Gastroesophageal sphincter (tissue), 4 donors: ENCODE measurements around the gene PDIA5. TPM values are rescaled to one million over a fixed set of nuclear protein-coding genes. Genes with fewer than 3 reads are reported as not detected.

ENCODE experiments used
- ATAC-seq: fragments of 150-250 bp; one replicate; pipeline ENCODE4 v1.9.1; 2016; ENCODE audit warnings: mild to moderate bottlenecking, moderate library complexity
- H3K27ac ChIP-seq, 4 donors: fragments of 200-600 bp; sonication (generic) in 3 of 4; 1 replicate in 3 of 4; 2 replicates in 1 of 4; pipeline ENCODE4 v1.5.1; 2016 to 2019
- H3K27me3 ChIP-seq: fragments of 200-600 bp; sonication (generic); one replicate; pipeline ENCODE4 v1.5.1; 2019
- H3K36me3 ChIP-seq, 2 donors: fragments of 200-600 bp; sonication (generic); one replicate each; pipeline ENCODE4 v1.5.1; 2019; ENCODE audit warnings: control low read depth in 1 of 2
- H3K4me1 ChIP-seq, 3 donors: fragments of 200-600 bp; sonication (generic); 1 replicate in 2 of 3; 2 replicates in 1 of 3; pipeline ENCODE4 v1.5.1; 2016 to 2019; ENCODE audit warnings: control low read depth in 2 of 3
- H3K4me3 ChIP-seq, 2 donors: fragments of 200-600 bp; sonication (generic); one replicate each; pipeline ENCODE4 v1.5.1; 2019; ENCODE audit warnings: mild to moderate bottlenecking in 1 of 2, moderate library complexity in 1 of 2
- H3K9me3 ChIP-seq, 3 donors: fragments of 200-600 bp; sonication (generic); one replicate each; pipeline ENCODE4 v1.5.1; 2017 to 2019; ENCODE audit warnings: control low read depth in 2 of 3
- CTCF ChIP-seq, 4 experiments: fragments of 200-600 bp in 2 of 4; fragments of 450-650 bp in 2 of 4; sonication (generic) in 1 of 4; IDR thresholded peaks; one replicate each; pipeline ENCODE4 v1.5.1; 2017 to 2019; ENCODE audit warnings: antibody characterized with exemption in 4 of 4, mild to moderate bottlenecking in 2 of 4, moderate library complexity in 2 of 4
- EP300 ChIP-seq: sonication (generic); formaldehyde crosslinking; IDR thresholded peaks from one replicate; pipeline ENCODE4 v1.6.1; 2017; ENCODE audit warnings: antibody characterized with exemption, mild to moderate bottlenecking
- POLR2A ChIP-seq, 2 donors: fragments of 450-650 bp; IDR thresholded peaks; one replicate each; pipeline ENCODE4 v1.6.1; 2017; ENCODE audit warnings: antibody characterized with exemption in 2 of 2, mild to moderate bottlenecking in 2 of 2, moderate library complexity in 1 of 2
- POLR2AphosphoS5 ChIP-seq: sonication (generic); formaldehyde crosslinking; IDR thresholded peaks from one replicate; pipeline ENCODE4 v1.6.1; 2017; ENCODE audit warnings: antibody characterized with exemption
- WGBS, 2 donors: methylation state at CpG; one replicate each; pipeline ENCODE4 v1.1.5; 2018; ENCODE audit warnings: low coverage in 1 of 2; 5-methylcytosine and 5-hydroxymethylcytosine counted together
- total RNA-seq, 4 donors: library from RNA; depleted of rRNA; stranded (reverse); fragments of >200 nt; gene quantifications; one replicate each; pipeline ENCODE4 v1.1.0, GENCODE V29; 2016

Gene PDIA5
- total RNA-seq, 4 donors from 2014 or later, result 9.0 to 19.8 (median 16.9) TPM

GRCh38 chr3:123130079-123130750 lies 63.4 kb downstream of the PDIA5 start:
- ATAC-seq, result no peak
- Histone ChIP-seq H3K4me1 (no peaks in the 10 kb centered on the region), H3K36me3 (peaks cover 0 to 92% of the 10 kb centered on the region in 2 donors), H3K27me3 (no peaks in the 10 kb centered on the region), H3K27ac (no peak overlapping the region), H3K4me3 (no peak overlapping the region), H3K9me3 (no peaks in the 10 kb centered on the region)
- TF ChIP-seq EP300 (no peak), CTCF (IDR thresholded peaks at IDR 0.05) (no peak), POLR2A (IDR thresholded peaks at IDR 0.05) (no peak), POLR2AphosphoS5 (no peak)
- WGBS, 2 donors, result 100% methylated on average over 1 of the region's 12 CpGs; no CpG with 5 or more reads in 1 of the 2 donors

- H3K4me1 ChIP-seq, result no peaks in the 10 kb centered on the region
- H3K4me3 ChIP-seq, result no peak overlapping the region
- no peak overlapping the region for H3K27ac ChIP-seq
- H3K36me3 ChIP-seq, result peaks cover 0 to 72% of the 10 kb centered on the region in 2 donors
- no peak for ATAC-seq
- H3K27me3 ChIP-seq, result no peaks in the 10 kb centered on the region
- WGBS, 2 donors, result 87% methylated on average over 3 of the region's 10 CpGs; no CpG with 5 or more reads in 1 of the 2 donors
- TF ChIP-seq CTCF (IDR thresholded peaks at IDR 0.05) (no peak), POLR2AphosphoS5 (no peak), POLR2A (IDR thresholded peaks at IDR 0.05) (no peak), EP300 (no peak)
- no peaks in the 10 kb centered on the region for H3K9me3 ChIP-seq
Measured at GRCh38 chr3:123134671-123135070, 67.8 kb downstream of the PDIA5 start.

GRCh38 chr3:123137001-123137400 lies 70.2 kb downstream of the PDIA5 start:
- no peak for ATAC-seq
- Histone ChIP-seq H3K9me3 (no peaks in the 10 kb centered on the region), H3K4me3 (no peak overlapping the region), H3K4me1 (no peaks in the 10 kb centered on the region), H3K36me3 (peaks cover 0 to 68% of the 10 kb centered on the region in 2 donors), H3K27me3 (no peaks in the 10 kb centered on the region), H3K27ac (no peak overlapping the region)
- WGBS, 2 donors, result 91 to 95% methylated on average over 2 of the region's 2 CpGs
- no peak for TF ChIP-seq EP300
- no peak for TF ChIP-seq POLR2A (IDR thresholded peaks at IDR 0.05)
- no peak for TF ChIP-seq POLR2AphosphoS5
- no peak for TF ChIP-seq CTCF (IDR thresholded peaks at IDR 0.05)

- ATAC-seq, result no peak
- Histone ChIP-seq H3K4me1 (no peaks in the 10 kb centered on the region), H3K27me3 (no peaks in the 10 kb centered on the region), H3K27ac (no peak overlapping the region), H3K9me3 (no peaks in the 10 kb centered on the region), H3K36me3 (peaks cover 0 to 62% of the 10 kb centered on the region in 2 donors), H3K4me3 (no peak overlapping the region)
- WGBS, 2 donors, result 63 to 68% methylated on average over 2 to 7 of the region's 8 CpGs
- no peak for TF ChIP-seq EP300
Measured at GRCh38 chr3:123138839-123139444, 72.1 kb downstream of the PDIA5 start.

- TF ChIP-seq POLR2A (IDR thresholded peaks at IDR 0.05) (no peak), POLR2AphosphoS5 (no peak), CTCF (IDR thresholded peaks at IDR 0.05) (no peak), EP300 (no peak)
- H3K4me1 ChIP-seq, result no peaks in the 10 kb centered on the region
- ATAC-seq, result no peak
- no peak overlapping the region for H3K4me3 ChIP-seq
- H3K36me3 ChIP-seq, result peaks cover 0 to 62% of the 10 kb centered on the region in 2 donors
- H3K27me3 ChIP-seq, result no peaks in the 10 kb centered on the region
- no peaks in the 10 kb centered on the region for H3K9me3 ChIP-seq
- no peak overlapping the region for H3K27ac ChIP-seq
- WGBS, 2 donors, result 70% methylated on average over 4 of the region's 5 CpGs; no CpG with 5 or more reads in 1 of the 2 donors
Measured at GRCh38 chr3:123139522-123139921, 72.7 kb downstream of the PDIA5 start.
